ENCODE results near the gene MALRD1.
A peak's percentile ranks its signal among the peaks of the same experiment; 100 is the strongest.

Gene MALRD1

DNA sequence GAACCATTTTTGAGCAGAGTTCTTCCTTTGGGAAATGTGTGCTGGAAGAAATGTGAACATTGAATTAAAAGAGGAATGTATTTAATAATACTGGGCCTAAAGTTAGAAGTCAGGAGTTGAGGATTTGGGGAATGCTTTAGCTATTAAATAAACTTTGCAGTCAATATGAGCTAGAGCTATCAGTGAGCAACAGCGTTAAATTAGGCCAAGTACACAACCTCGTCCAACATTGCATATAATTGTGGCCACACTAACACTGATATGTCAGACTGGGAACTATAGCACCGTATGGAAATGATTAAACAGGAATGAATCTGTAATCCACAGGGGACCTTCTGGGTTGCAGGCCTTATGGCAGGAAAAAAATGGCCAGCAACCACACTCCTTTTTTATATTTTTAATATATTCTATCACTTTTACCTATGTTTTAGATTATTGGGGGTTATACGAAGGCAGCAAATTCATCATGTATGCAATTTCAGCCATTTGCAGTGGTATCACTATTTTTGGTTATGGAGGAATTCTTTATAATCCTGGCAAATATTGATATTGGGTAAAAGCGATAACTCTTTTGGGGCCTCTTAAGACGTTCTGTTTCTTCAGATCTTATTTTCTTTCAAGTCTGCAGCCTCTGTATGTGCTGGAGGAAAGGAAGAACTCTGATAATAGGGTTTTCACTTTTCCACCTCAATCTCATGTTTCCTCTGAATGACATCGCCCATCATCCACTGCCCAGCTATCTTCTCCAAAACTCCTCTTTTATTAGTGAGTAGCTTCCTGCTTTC lies 531.4 kb downstream of the MALRD1 start:
- DNase-seq: no peak

- no peak for DNase-seq
These were observed 532.1 kb downstream of the MALRD1 start for GRCh38 chr10:19580691-19581090.

DNA sequence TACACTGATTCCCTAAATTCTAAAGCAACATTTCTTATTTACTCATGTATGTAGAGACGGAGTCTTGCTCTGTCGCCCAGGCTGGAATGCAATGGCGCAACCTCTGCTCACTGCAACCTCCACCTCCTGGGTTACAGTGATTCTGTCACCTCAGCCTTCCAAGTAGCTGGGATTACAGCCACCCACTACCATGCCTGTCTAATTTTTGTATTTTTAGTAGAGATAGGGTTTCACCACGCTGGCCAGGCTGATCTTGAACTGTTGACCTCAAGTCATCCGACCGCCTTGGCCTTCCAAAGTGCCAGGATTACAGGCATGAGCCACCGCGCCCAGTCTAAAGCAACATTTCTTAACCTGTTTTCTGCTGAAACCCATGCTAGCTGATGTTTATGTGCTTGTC lies 540.0 kb downstream of the MALRD1 start:
- no peak for DNase-seq

DNA sequence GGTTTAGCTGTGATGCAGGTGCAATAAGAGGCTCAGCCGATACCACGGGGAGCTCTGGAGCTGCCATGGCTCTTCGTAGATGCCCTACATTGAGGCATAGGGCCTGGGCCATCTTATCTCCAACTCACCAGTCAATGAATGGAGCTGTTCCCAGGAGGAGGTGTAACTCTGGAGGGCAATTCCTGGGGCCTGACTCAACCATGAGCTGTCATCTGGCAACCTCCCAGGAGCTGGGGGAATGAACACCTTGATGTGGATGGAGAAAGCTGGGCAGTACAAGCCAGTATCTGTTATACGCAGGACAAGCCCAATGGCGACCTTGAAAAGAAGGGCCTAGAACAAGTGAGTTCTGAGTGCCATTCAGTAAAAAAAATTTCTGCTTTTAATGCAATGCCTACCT lies 543.7 kb downstream of the MALRD1 start:
- no peak for DNase-seq

GRCh38 chr10:19595212-19595845 lies 546.7 kb downstream of the MALRD1 start:
- no peak for DNase-seq

GRCh38 chr10:19605806-19606205 lies 557.2 kb downstream of the MALRD1 start:
- DNase-seq: no peak

- DNase-seq: no peak
These were observed 558.4 kb downstream of the MALRD1 start for GRCh38 chr10:19606968-19607367.

DNA sequence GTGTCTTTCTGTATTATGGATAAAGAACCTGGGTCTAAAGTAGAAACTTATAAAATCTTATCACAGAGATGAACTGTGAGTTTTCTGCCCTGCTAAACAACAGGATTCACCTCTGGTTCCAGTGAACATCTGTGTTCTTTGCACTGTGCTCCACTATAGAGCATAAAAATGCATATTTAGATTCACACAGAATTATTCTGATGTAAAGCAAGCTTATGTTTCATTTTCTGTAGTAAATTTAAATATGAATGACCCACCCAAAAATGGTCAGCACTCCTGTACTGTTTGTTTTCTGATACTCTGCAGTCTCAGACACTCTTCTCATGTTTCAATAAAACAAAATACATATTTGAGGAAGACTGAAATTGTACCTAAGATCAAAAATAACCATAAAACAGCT lies 563.2 kb downstream of the MALRD1 start:
- no peak for DNase-seq

GRCh38 chr10:19616966-19617365 lies 568.4 kb downstream of the MALRD1 start:
- no peak for DNase-seq

DNA sequence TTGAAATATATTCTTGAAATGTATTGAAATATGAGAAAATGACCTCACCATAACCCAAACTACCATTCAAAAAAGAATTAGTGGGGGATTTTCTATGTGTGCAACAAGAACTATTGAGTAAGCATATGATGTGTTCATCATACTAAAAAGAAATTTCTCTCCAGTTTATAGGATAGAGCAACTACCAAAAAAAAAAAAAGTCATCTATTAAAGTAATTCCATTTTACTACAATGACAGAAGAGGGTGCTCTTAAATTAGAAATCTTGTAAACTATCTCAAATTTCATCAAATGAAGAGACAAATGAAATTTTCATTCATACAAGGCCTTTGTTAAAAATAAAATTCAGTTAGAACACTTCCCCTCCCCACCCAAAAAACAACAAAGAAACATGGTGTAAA lies 572.2 kb downstream of the MALRD1 start:
- DNase-seq: no peak

- DNase-seq: no peak
These were observed 574.7 kb downstream of the MALRD1 start for GRCh38 chr10:19623321-19623720.

GRCh38 chr10:19626156-19626555 lies 577.6 kb downstream of the MALRD1 start:
- DNase-seq: no peak

DNA sequence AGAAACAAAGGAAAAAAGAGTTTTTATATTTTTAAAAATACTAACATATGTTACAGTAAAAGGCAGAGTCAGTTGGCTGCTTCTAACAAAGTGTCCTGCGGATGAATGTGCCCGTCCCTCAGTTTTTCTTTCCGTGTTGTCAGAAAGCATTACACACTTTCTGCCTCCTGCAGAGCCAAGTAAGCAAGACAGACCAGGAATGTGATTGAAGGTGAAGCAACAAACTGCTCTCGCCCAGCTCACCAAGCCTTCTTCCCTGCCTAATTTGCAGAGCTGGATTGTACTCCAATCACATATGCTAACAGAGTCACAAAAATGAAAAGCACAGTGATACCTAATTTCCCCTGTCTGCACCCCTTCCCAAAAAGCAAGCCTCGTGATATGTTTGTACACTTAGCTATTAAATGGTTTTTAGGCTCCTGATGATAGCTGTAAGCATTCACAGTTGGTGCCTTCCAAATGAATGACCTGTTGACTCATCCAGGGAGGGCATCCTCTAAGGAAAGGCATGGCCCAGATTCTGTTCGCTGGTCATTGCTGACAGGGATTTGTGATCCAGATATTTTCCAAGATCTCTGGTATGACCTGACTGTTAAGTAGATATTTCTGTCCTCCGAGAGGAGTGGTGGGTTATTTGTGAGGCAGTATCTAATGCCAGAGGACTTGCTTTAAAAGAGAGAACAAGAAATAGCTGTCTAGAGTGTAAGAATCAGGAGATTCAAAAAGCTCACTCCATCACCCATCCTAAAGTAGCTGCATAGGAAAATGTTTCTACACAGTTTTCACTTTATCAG lies 580.4 kb downstream of the MALRD1 start:
- DNase-seq: no peak

GRCh38 chr10:19629567-19629966 lies 581.0 kb downstream of the MALRD1 start:
- DNase-seq: peak; percentile 55 to 75

- DNase-seq: no peak
These were observed 585.6 kb downstream of the MALRD1 start for GRCh38 chr10:19634163-19634562.

DNA sequence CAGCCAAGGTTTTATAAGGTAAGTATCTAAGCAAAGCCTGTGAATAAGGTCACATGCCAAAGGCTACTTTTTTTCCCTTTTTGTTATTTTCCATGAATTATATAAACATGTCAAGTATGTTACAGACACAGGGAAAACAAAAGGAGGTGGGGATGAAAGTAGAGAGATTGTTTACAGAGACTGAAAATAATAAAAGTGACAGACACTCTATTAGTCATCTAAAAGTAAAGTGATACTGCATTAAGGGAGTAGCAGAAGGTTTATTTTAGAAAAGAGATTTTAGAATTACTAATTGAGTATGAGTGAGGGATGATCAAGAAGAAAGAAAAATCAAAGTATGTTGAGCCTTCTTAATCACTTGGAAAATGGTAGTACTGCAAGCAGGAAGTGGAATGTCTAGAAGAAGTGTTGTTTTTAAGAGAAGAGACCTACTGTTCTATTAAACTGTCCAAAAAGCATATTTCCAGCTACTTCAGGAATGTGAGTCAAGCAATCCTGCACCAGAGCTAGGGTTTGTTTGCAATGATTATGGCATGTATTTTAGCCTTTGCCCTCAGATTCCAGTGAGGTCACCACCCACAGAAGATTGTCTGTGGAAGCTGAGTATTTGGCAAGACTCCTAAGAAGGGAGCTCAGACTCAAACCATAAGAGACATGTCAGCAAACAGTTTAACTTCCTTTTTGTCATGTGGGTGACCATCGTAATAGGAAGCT lies 589.7 kb downstream of the MALRD1 start:
- DNase-seq: no peak

DNA sequence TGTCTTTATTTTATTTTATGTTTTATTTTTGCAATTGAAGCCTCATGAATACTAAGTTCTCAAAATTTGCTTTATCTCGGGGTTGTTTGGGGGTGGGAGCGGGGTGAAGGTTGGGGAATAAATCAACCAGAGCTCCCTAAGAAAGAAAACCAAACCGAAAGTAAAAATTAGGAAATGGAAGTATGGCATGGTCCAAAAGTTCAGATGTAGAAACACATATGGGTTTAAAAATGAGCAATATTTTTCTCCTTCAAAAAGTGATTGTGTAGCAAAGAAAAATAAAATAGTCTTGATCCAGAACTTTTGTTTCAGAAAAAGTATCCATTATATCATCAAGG lies 590.3 kb downstream of the MALRD1 start:
- no peak for DNase-seq

DNA sequence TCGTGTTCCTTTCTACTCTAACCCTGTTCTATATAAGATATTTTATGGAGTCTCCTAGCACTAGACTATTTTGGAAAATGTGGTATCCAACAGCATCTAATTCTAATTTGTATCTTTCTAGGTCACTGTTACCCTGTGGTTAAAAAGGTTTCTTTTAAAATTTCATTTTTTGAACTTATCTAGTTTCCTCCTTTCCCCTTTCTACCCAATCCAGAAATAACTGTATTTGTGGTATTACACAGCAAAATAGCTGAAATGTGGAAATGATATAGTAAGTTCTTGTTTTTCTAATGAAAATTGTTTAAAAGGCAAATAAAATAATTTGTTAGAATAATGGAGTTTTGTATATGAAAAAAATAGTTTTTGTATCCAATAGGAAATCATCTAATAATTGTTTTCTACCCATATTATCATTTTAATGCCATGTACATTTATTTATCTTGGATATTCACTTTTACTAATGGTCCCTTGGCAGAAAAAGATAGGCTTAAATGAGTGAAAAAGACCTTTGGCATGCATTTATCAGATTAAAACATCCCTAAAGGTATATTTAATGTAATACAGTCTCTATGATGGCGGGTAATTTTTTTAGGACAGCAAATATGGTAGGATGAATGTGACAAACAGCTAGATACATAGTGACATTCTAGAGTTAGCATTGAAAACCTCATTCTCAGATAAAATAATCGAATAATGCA lies 592.1 kb downstream of the MALRD1 start:
- DNase-seq: no peak

DNA sequence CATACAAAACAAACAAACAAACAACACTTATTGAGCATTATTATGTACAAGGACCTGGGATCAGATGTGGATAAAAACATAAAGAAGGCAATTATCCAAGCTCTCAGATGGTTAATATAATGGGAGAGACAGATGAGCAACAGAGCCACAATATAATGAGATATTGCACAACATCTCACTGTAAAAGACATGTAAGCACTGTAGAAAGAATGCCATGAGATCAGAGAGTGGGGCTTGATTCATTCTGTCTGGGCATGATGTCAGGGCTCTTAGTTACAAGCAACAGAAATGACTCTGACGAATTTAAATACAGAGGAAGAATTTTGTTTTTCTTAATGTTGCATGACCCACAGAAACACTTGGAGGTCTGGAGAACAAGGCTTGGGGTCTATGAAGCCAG lies 602.9 kb downstream of the MALRD1 start:
- no peak for DNase-seq

DNA sequence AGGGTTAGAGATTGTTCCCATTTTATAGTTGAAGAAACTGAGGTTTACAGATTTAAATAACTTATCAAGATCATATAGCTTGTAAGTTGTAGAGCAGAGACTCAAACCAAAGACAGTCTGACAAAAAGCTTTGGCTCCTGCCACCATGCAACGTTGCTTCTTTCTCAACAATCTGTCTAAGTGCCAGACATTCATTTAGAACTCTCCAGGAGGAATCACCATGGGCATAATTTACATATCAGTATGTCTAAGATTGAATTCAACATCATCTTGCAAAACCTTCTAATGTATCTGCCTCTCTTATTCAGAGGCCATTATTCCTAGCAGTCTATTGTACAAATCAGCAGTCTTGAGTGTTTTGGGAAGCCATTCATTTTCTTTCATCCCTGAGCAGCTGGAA lies 604.1 kb downstream of the MALRD1 start:
- no peak for DNase-seq

GRCh38 chr10:19653931-19654330 lies 605.3 kb downstream of the MALRD1 start:
- DNase-seq: no peak

DNA sequence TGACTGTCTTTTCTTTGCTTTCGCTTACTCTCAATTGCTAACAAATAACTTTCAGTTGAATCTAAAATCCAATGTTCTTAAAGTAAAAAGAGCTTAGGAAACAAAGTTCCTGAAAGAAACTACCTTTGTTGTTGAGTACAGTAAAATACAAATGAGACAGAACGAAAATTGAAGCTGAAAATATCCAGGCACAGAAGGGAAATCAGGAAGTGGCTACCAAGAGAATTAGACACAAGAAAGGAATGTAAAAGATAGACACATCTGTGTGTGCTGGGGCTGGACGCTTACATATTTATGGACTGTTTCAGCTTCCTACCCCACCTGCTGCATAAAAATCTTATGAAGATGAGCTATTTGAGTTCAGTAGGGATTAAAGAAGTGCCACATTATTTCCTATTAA lies 606.0 kb downstream of the MALRD1 start:
- no peak for DNase-seq
